DOHH2 (cell line): Measurements from ENCODE around the gene PIK3CA.

ENCODE experiments used
- H3F3A ChIP-seq: fragments of 200-600 bp; sonication (generic), shearing (Covaris generic); 2 replicates; pipeline ENCODE4 v1.6.0; 2016; ENCODE audit warnings: antibody characterized with exemption, mild to moderate bottlenecking; ENCODE audit not compliant: control insufficient read depth, insufficient read depth
- H3K27ac ChIP-seq: fragments of 200-600 bp; sonication (generic); 2 replicates; pipeline ENCODE4 v1.5.1; 2014; ENCODE audit warnings: low read depth, mild to moderate bottlenecking, low read length, moderate library complexity
- H3K27me3 ChIP-seq: fragments of 200-600 bp; sonication (generic); 2 replicates; pipeline ENCODE4 v1.6.1; 2014; ENCODE audit warnings: mild to moderate bottlenecking, low read length, mixed read lengths; ENCODE audit not compliant: control insufficient read depth
- H3K36me3 ChIP-seq: fragments of 200-600 bp; sonication (generic); 2 replicates; pipeline ENCODE4 v1.6.1; 2014; ENCODE audit warnings: mild to moderate bottlenecking, low read length, moderate library complexity, mixed read lengths; ENCODE audit not compliant: control insufficient read depth
- H3K4me1 ChIP-seq: fragments of 200-600 bp; sonication (generic); 2 replicates; pipeline ENCODE4 v1.6.1; 2014; ENCODE audit warnings: mild to moderate bottlenecking, low read length, mixed read lengths; ENCODE audit not compliant: control insufficient read depth
- H3K4me2 ChIP-seq: fragments of 200-600 bp; sonication (generic); 2 replicates; pipeline ENCODE4 v1.6.0; 2014; ENCODE audit warnings: mild to moderate bottlenecking, low read length, moderate library complexity
- H3K4me3 ChIP-seq: fragments of 200-600 bp; sonication (generic); 2 replicates; pipeline ENCODE4 v1.5.1; 2014; ENCODE audit warnings: mild to moderate bottlenecking, low read length, mixed read lengths
- H3K79me2 ChIP-seq: fragments of 200-600 bp; sonication (generic); 2 replicates; pipeline ENCODE4 v1.6.1; 2014; ENCODE audit warnings: mild to moderate bottlenecking, low read length, mixed read lengths; ENCODE audit not compliant: control insufficient read depth
- H3K9me2 ChIP-seq: fragments of 200-600 bp; sonication (generic); replicated peaks from 2 replicates; pipeline ENCODE4 v1.6.1; 2014; ENCODE audit warnings: mild to moderate bottlenecking, low read length, mixed read lengths; ENCODE audit not compliant: control insufficient read depth
- H3K9me3 ChIP-seq: fragments of 200-600 bp; sonication (generic); 2 replicates; pipeline ENCODE4 v1.6.1; 2014; ENCODE audit warnings: antibody characterized with exemption, low read length, mixed read lengths; ENCODE audit not compliant: control insufficient read depth, insufficient read depth
- H4K20me1 ChIP-seq: fragments of 200-600 bp; sonication (generic); 2 replicates; pipeline ENCODE4 v1.6.0; 2014; ENCODE audit warnings: low read depth, mild to moderate bottlenecking, antibody characterized with exemption, low read length, moderate library complexity; ENCODE audit not compliant: control insufficient read depth, insufficient read depth
- CTCF ChIP-seq: fragments of 200-600 bp; sonication (generic); IDR thresholded peaks from one replicate; pipeline ENCODE4 v1.5.1; 2014; ENCODE audit warnings: antibody characterized with exemption, mild to moderate bottlenecking, low read depth, low read length; ENCODE audit not compliant: poor library complexity, severe bottlenecking
- EZH2phosphoT487 ChIP-seq: fragments of 200-600 bp; sonication (generic); IDR thresholded peaks from 2 replicates; pipeline ENCODE4 v1.6.1; 2017; ENCODE audit warnings: borderline replicate concordance, mild to moderate bottlenecking, antibody characterized with exemption, low read length, moderate library complexity, mixed read lengths

The PIK3CA gene

GRCh38 chr3:179172546-179172945 is 24.4 kb downstream of the PIK3CA start:
- H3K36me3 ChIP-seq = no peaks in the 10 kb centered on the region
- H3K4me3 ChIP-seq = no peak overlapping the region
- H3K4me1 ChIP-seq = peaks cover 12% of the 10 kb centered on the region
- H3K9me2 ChIP-seq = no peaks in the 10 kb centered on the region
- H3K79me2 ChIP-seq = peaks cover 57% of the 10 kb centered on the region
- no peaks in the 10 kb centered on the region for H3K9me3 ChIP-seq
- H3K27ac ChIP-seq = no peak overlapping the region
- no peaks in the 10 kb centered on the region for H3K27me3 ChIP-seq
- H3F3A ChIP-seq = no peaks in the 10 kb centered on the region
- H4K20me1 ChIP-seq = no peaks in the 10 kb centered on the region
- no peak overlapping the region for H3K4me2 ChIP-seq
- TF ChIP-seq CTCF (no peak), EZH2phosphoT487 (no peak)

- Histone ChIP-seq H3K4me3 (no peak overlapping the region), H4K20me1 (no peaks in the 10 kb centered on the region), H3K27ac (no peak overlapping the region), H3K36me3 (no peaks in the 10 kb centered on the region), H3K79me2 (peaks cover 55% of the 10 kb centered on the region), H3K4me2 (no peak overlapping the region), H3K9me2 (no peaks in the 10 kb centered on the region), H3K9me3 (no peaks in the 10 kb centered on the region), H3F3A (no peaks in the 10 kb centered on the region), H3K27me3 (no peaks in the 10 kb centered on the region), H3K4me1 (peaks cover 12% of the 10 kb centered on the region)
- TF ChIP-seq EZH2phosphoT487 (no peak), CTCF (no peak)
Observed at GRCh38 chr3:179174316-179174715, 26.2 kb downstream of the PIK3CA start.

- H3F3A ChIP-seq = no peaks in the 10 kb centered on the region
- H3K27me3 ChIP-seq = no peaks in the 10 kb centered on the region
- H3K27ac ChIP-seq = no peak overlapping the region
- H3K36me3 ChIP-seq = no peaks in the 10 kb centered on the region
- no peak overlapping the region for H3K4me2 ChIP-seq
- no peaks in the 10 kb centered on the region for H3K9me3 ChIP-seq
- peaks cover 12% of the 10 kb centered on the region for H3K4me1 ChIP-seq
- H3K4me3 ChIP-seq = no peak overlapping the region
- H3K9me2 ChIP-seq = no peaks in the 10 kb centered on the region
- peaks cover 2% of the 10 kb centered on the region; the same call in 1 of the 2 replicates for H4K20me1 ChIP-seq
- TF ChIP-seq EZH2phosphoT487 = no peak
- no peak for TF ChIP-seq CTCF
- H3K79me2 ChIP-seq = peaks cover 54% of the 10 kb centered on the region
Observed at GRCh38 chr3:179174898-179175297, 26.7 kb downstream of the PIK3CA start.

GRCh38 chr3:179175358-179175757 is 27.2 kb downstream of the PIK3CA start:
- H3K27ac ChIP-seq = no peak overlapping the region

More at GRCh38 chr3:179175358-179175757, 27.2 kb downstream of the PIK3CA start:
- peaks cover 12% of the 10 kb centered on the region for H3K4me1 ChIP-seq
- no peaks in the 10 kb centered on the region for H3K36me3 ChIP-seq
- no peaks in the 10 kb centered on the region for H3K9me3 ChIP-seq
- TF ChIP-seq EZH2phosphoT487 = no peak
- no peak for TF ChIP-seq CTCF
- H3K79me2 ChIP-seq = peaks cover 55% of the 10 kb centered on the region
- H3K27me3 ChIP-seq = no peaks in the 10 kb centered on the region
- H3K9me2 ChIP-seq = no peaks in the 10 kb centered on the region
- no peaks in the 10 kb centered on the region for H3F3A ChIP-seq
- H3K4me2 ChIP-seq = no peak overlapping the region
- no peak overlapping the region for H3K4me3 ChIP-seq
- peaks cover 4% of the 10 kb centered on the region; the same call in 1 of the 2 replicates for H4K20me1 ChIP-seq
